Body of pancreas (tissue), 4 donors: ENCODE data around the gene CORO1C. TPM values are rescaled to one million over a fixed set of nuclear protein-coding genes. Genes with fewer than 3 reads are reported as not detected.

Source experiments
- ATAC-seq: fragments of 150-250 bp; one replicate; pipeline ENCODE4 v1.9.1; 2016
- DNase-seq, 4 donors: peaks; one replicate each; pipeline ENCODE4 v3.0.0-alpha.2; 2019
- H3K27ac ChIP-seq, 4 donors: fragments of 200-600 bp; sonication (generic); 1 replicate in 3 of 4; 2 replicates in 1 of 4; pipeline versions ENCODE4 v1.5.1 to v1.6.1; 2016 to 2019; ENCODE audit warnings: mild to moderate bottlenecking in 1 of 4, mixed read lengths in 1 of 4, moderate library complexity in 1 of 4
- H3K27me3 ChIP-seq, 2 donors: fragments of 200-600 bp; sonication (generic); one replicate each; pipeline ENCODE4 v1.6.0; 2016; ENCODE audit warnings: mild to moderate bottlenecking in 1 of 2
- H3K36me3 ChIP-seq, 2 donors: fragments of 200-600 bp; sonication (generic); replicated peaks in 1 of 2; 2 replicates each; pipeline ENCODE4 v1.5.1; 2016; ENCODE audit warnings: low read depth in 2 of 2; ENCODE audit not compliant: insufficient read depth in 1 of 2
- H3K4me1 ChIP-seq: fragments of 200-600 bp; sonication (generic); one replicate; pipeline ENCODE4 v1.6.0; 2016
- H3K4me3 ChIP-seq, 2 donors: fragments of 200-600 bp; sonication (generic); 1 replicate in 1 of 2; 2 replicates in 1 of 2; pipeline ENCODE4 v1.5.1; 2016 to 2019
- H3K9me3 ChIP-seq, 3 donors: fragments of 200-600 bp; sonication (generic); 1 replicate in 2 of 3; 2 replicates in 1 of 3; pipeline ENCODE4 v1.5.1; 2016
- CTCF ChIP-seq, 7 experiments: fragments of 450-650 bp in 4 of 7; fragments of 200-600 bp in 3 of 7; sonication (generic) in 3 of 7; IDR thresholded peaks; one replicate each; pipeline ENCODE4 v1.5.1; 2016 to 2019; ENCODE audit warnings: antibody characterized with exemption in 7 of 7
- POLR2A ChIP-seq, 3 donors: fragments of 450-650 bp; IDR thresholded peaks; one replicate each; pipeline ENCODE4 v1.6.1; 2016; ENCODE audit warnings: antibody characterized with exemption in 3 of 3, mild to moderate bottlenecking in 2 of 3
- WGBS, 2 donors: methylation state at CpG; one replicate each; pipeline ENCODE4 v1.1.5; 2017; 5-methylcytosine and 5-hydroxymethylcytosine counted together
- intact Hi-C: fragments of 100-400 bp; cut with DNase I; formaldehyde crosslinking; loops from one replicate; pipeline ENCODE4 v1.15.1; 2023
- total RNA-seq, 2 donors: library from RNA; depleted of rRNA; stranded (reverse); fragments of >200 nt; gene quantifications; one replicate each; pipeline ENCODE4 v1.1.0, GENCODE V29; 2016

Gene CORO1C
- total RNA-seq, 2 donors from 2014 or later = 26.7 to 27.4 TPM

GRCh38 chr12:108616359-108616758, 115.0 kb downstream of the CORO1C start:
- ATAC-seq = no peak
- no peak overlapping the region for H3K27ac ChIP-seq
- intact Hi-C loops = no loop called here
- no peak for DNase-seq
- no peaks in the 10 kb centered on the region for H3K4me1 ChIP-seq
- TF ChIP-seq POLR2A (IDR thresholded peaks at IDR 0.05) (no peak), CTCF (IDR thresholded peaks at IDR 0.05) (no peak)
- H3K9me3 ChIP-seq = no peaks in the 10 kb centered on the region
- no peaks in the 10 kb centered on the region for H3K36me3 ChIP-seq
- H3K4me3 ChIP-seq = no peak overlapping the region
- WGBS, 2 donors = 87 to 92% methylated on average over 2 of the region's 2 CpGs
- H3K27me3 ChIP-seq = no peaks in the 10 kb centered on the region

GRCh38 chr12:108615918-108616317, 115.4 kb downstream of the CORO1C start:
- no peak for DNase-seq
- H3K4me1 ChIP-seq = no peaks in the 10 kb centered on the region
- no peaks in the 10 kb centered on the region for H3K9me3 ChIP-seq
- H3K36me3 ChIP-seq = no peaks in the 10 kb centered on the region
- H3K4me3 ChIP-seq = no peak overlapping the region
- 61 to 83% methylated on average over 1 of the region's 1 CpG for WGBS, 2 donors
- no peak for ATAC-seq
- H3K27me3 ChIP-seq = no peaks in the 10 kb centered on the region
- H3K27ac ChIP-seq = no peak overlapping the region
- TF ChIP-seq POLR2A (IDR thresholded peaks at IDR 0.05) (no peak), CTCF (IDR thresholded peaks at IDR 0.05) (no peak)
- intact Hi-C loops = no loop called here

GRCh38 chr12:108614639-108615038, 116.7 kb downstream of the CORO1C start:
- Histone ChIP-seq H3K4me1 (no peaks in the 10 kb centered on the region), H3K9me3 (no peaks in the 10 kb centered on the region), H3K36me3 (no peaks in the 10 kb centered on the region), H3K27me3 (no peaks in the 10 kb centered on the region), H3K27ac (no peak overlapping the region), H3K4me3 (no peak overlapping the region)
- WGBS, 2 donors = 76 to 83% methylated on average over 6 of the region's 6 CpGs
- intact Hi-C loops = loop anchor here (5.0 kb wide), 1 partner anchor 37 kb away; no protein-coding TSS in a partner anchor
- TF ChIP-seq POLR2A (IDR thresholded peaks at IDR 0.05) = no peak
- no peak for TF ChIP-seq CTCF (IDR thresholded peaks at IDR 0.05)
- ATAC-seq = no peak
- DNase-seq = no peak

GRCh38 chr12:108614041-108614440, 117.3 kb downstream of the CORO1C start:
- intact Hi-C loops = loop anchor here (5.0 kb wide), 1 partner anchor 37 kb away; no protein-coding TSS in a partner anchor
- 60 to 71% methylated on average over 1 to 4 of the region's 4 CpGs for WGBS, 2 donors

More at GRCh38 chr12:108614041-108614440, 117.3 kb downstream of the CORO1C start:
- H3K27ac ChIP-seq = no peak overlapping the region
- TF ChIP-seq CTCF (IDR thresholded peaks at IDR 0.05) = no peak
- no peak for TF ChIP-seq POLR2A (IDR thresholded peaks at IDR 0.05)
- DNase-seq (no peak), ATAC-seq (no peak)
- H3K36me3 ChIP-seq = no peaks in the 10 kb centered on the region
- H3K9me3 ChIP-seq = no peaks in the 10 kb centered on the region
- no peak overlapping the region for H3K4me3 ChIP-seq
- no peaks in the 10 kb centered on the region for H3K4me1 ChIP-seq
- no peaks in the 10 kb centered on the region for H3K27me3 ChIP-seq
